SU-DHL-6 (cell line): ENCODE data around the gene POLR1A.
A peak's percentile ranks its signal among the peaks of the same experiment; 100 is the strongest.

ENCODE experiments used
- H2AFZ ChIP-seq: fragments of 200-600 bp; sonication (generic); 2 replicates; pipeline ENCODE4 v1.6.1; 2014; ENCODE audit warnings: low read depth, mild to moderate bottlenecking, moderate library complexity, mixed read lengths, antibody characterized with exemption, low read length; ENCODE audit not compliant: severe bottlenecking
- H3F3A ChIP-seq: fragments of 200-600 bp; shearing (Covaris generic); 2 replicates; pipeline ENCODE4 v1.6.0; 2016; ENCODE audit warnings: antibody characterized with exemption, mild to moderate bottlenecking; ENCODE audit not compliant: insufficient read depth
- H3K27ac ChIP-seq: fragments of 200-600 bp; sonication (generic); 2 replicates; pipeline ENCODE4 v1.5.1; 2016; ENCODE audit warnings: low read depth, mild to moderate bottlenecking, low read length, moderate library complexity, mixed read lengths
- H3K27me3 ChIP-seq: fragments of 200-600 bp; sonication (generic), shearing (Covaris generic); 2 replicates; pipeline ENCODE4 v1.6.0; 2014; ENCODE audit warnings: mild to moderate bottlenecking, low read length
- H3K36me3 ChIP-seq: fragments of 200-600 bp; sonication (generic); 2 replicates; pipeline ENCODE4 v1.6.1; 2014; ENCODE audit warnings: mild to moderate bottlenecking, low read length, mixed read lengths
- H3K4me2 ChIP-seq: fragments of 300-600, 200-600 bp; shearing (Covaris generic), sonication (generic); 2 replicates; pipeline ENCODE4 v1.6.0; 2014; ENCODE audit warnings: low read length, low read depth, mild to moderate bottlenecking; ENCODE audit not compliant: poor library complexity, severe bottlenecking
- H3K4me3 ChIP-seq: fragments of 200-600 bp; sonication (generic); 2 replicates; pipeline ENCODE4 v1.5.1; 2014; ENCODE audit warnings: antibody characterized with exemption, low read length, mild to moderate bottlenecking, mixed read lengths; ENCODE audit not compliant: insufficient read depth, poor library complexity, severe bottlenecking
- H3K79me2 ChIP-seq: fragments of 200-600 bp; sonication (generic); 2 replicates; pipeline ENCODE4 v1.6.1; 2014; ENCODE audit warnings: mild to moderate bottlenecking, low read length, moderate library complexity; ENCODE audit not compliant: insufficient read depth
- H3K9ac ChIP-seq: fragments of 200-600 bp; sonication (generic); 2 replicates; pipeline ENCODE4 v1.7.0; 2014; ENCODE audit warnings: mild to moderate bottlenecking, low read length
- H3K9me2 ChIP-seq: fragments of 200-600 bp; sonication (generic); replicated peaks from 2 replicates; pipeline ENCODE4 v1.6.1; 2014; ENCODE audit warnings: low read length; ENCODE audit not compliant: insufficient read depth
- H3K9me3 ChIP-seq: fragments of 200-600 bp; sonication (generic); 2 replicates; pipeline ENCODE4 v1.6.1; 2014; ENCODE audit warnings: low read length, mixed read lengths; ENCODE audit not compliant: insufficient read depth
- H4K20me1 ChIP-seq: fragments of 200-600 bp; sonication (generic); 2 replicates; pipeline ENCODE4 v1.6.1; 2014; ENCODE audit warnings: low read depth, mild to moderate bottlenecking, antibody characterized with exemption, low read length, moderate library complexity, mixed read lengths
- CTCF ChIP-seq: fragments of 200-600 bp; sonication (generic); IDR thresholded peaks from one replicate; pipeline ENCODE4 v1.5.1; 2017; ENCODE audit warnings: antibody characterized with exemption, mild to moderate bottlenecking, low read length, moderate library complexity; ENCODE audit not compliant: insufficient read depth, poor library complexity, severe bottlenecking
- EZH2phosphoT487 ChIP-seq: fragments of 200-600 bp; sonication (generic), shearing (Covaris generic); conservative IDR thresholded peaks from 2 replicates; pipeline ENCODE4 v1.6.1; 2018; ENCODE audit warnings: mild to moderate bottlenecking, antibody characterized with exemption, low read length, moderate library complexity, mixed read lengths

POLR1A gene

DNA sequence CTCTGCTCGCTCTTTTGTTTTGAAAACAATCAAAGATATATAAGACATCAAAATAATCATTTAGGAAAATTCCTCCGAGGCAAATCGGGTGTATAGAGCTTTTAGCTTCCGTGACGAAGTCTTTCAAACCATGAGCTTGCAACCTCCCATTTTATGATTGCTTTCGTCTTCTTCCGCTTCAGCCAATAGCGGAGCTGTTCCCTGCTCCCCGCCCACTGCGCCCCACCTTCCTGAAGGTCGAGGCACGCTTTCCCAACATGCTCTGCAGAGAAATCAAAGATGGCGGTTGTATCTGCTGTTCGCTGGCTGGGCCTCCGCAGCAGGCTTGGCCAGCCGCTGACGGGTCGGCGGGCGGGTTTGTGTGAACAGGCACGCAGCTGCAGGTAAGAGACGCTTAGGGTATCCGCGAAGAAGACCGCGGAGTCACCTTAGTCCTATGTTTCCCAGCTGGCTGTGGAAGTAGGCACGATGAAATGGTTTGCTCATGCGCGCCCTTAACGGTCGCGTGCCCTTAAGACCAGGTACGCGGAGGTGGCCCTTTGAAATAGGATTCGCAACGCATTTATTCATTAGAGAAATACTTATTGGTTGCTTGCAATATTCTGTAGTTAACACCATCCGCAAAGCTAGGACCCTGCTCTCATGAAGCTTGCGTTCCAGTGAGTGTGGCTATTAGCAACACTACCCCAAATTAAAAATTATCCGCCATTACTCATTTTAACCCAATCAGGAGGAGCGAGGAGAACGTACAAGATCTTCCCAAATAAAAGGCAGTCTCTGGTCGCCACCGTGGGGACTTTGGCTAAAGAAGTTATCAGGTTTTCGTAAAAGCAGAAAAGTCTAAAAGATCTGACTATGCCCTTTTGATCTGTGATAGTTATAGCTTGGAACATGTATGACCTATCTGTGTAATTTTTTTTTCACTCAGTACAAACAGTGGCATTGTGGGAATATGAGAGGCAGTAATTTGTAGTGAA lies 571 bp upstream of the POLR1A start, which contains the start of gene PTCD3:
TSS of gene PTCD3 (plus strand) at position 267 of the 977 bp plus-strand sequence. CDS start at position 280, 13 bp downstream.
- Histone ChIP-seq H3K9me2 (no peaks in the 10 kb centered on the region), H3K27me3 (no peaks in the 10 kb centered on the region), H3K79me2 (peaks cover 89% of the 10 kb centered on the region), H3K9ac (peak within 1 kb of the TSS; percentile 91), H3K9me3 (no peaks in the 10 kb centered on the region), H3K4me2 (peak within 1 kb of the TSS; percentile 89), H3K4me3 (peak within 1 kb of the TSS; percentile 97), H3F3A (no peaks in the 10 kb centered on the region), H3K36me3 (peaks cover 36% of the 10 kb centered on the region), H2AFZ (peak within 1 kb of the TSS; percentile 80), H4K20me1 (peaks cover 10% of the 10 kb centered on the region; the same call in 1 of the 2 replicates), H3K27ac (peak within 1 kb of the TSS; percentile 73)
- TF ChIP-seq CTCF (no peak), EZH2phosphoT487 (no peak)

- TF ChIP-seq CTCF (no peak), EZH2phosphoT487 (no peak)
- no peak overlapping the region for H3K27ac ChIP-seq
- peaks cover 26% of the 10 kb centered on the region for H3K36me3 ChIP-seq
- peaks cover 72% of the 10 kb centered on the region for H3K79me2 ChIP-seq
- H3K4me3 ChIP-seq: no peak overlapping the region
- no peaks in the 10 kb centered on the region for H3K9me2 ChIP-seq
- H3K4me2 ChIP-seq: no peak overlapping the region
- H3K9me3 ChIP-seq: no peaks in the 10 kb centered on the region
- peaks cover 2% of the 10 kb centered on the region; the same call in 1 of the 2 replicates for H4K20me1 ChIP-seq
- no peaks in the 10 kb centered on the region for H3K27me3 ChIP-seq
- no peaks in the 10 kb centered on the region for H3F3A ChIP-seq
- H3K9ac ChIP-seq: no peak overlapping the region
- H2AFZ ChIP-seq: no peak overlapping the region
Observed at GRCh38 chr2:86102157-86102556, 3.5 kb downstream of the POLR1A start.

GRCh38 chr2:86097913-86098312 lies 7.8 kb downstream of the POLR1A start:
- Histone ChIP-seq H2AFZ (no peak overlapping the region), H3K9me3 (no peaks in the 10 kb centered on the region), H3K4me3 (no peak overlapping the region), H3F3A (no peaks in the 10 kb centered on the region), H3K79me2 (peaks cover 62% of the 10 kb centered on the region), H3K9me2 (no peaks in the 10 kb centered on the region), H3K27me3 (no peaks in the 10 kb centered on the region), H3K27ac (no peak overlapping the region), H3K9ac (no peak overlapping the region), H3K4me2 (no peak overlapping the region), H4K20me1 (no peaks in the 10 kb centered on the region), H3K36me3 (peaks cover 31% of the 10 kb centered on the region)
- TF ChIP-seq CTCF: no peak
- no peak for TF ChIP-seq EZH2phosphoT487
